ENCODE results near the gene WDR89.
"Not testable (repeated sequence)": the region's sequence is repeated elsewhere in the genome, so short reads cannot be mapped to it uniquely, and the experiment has no call there.

WDR89 gene

DNA sequence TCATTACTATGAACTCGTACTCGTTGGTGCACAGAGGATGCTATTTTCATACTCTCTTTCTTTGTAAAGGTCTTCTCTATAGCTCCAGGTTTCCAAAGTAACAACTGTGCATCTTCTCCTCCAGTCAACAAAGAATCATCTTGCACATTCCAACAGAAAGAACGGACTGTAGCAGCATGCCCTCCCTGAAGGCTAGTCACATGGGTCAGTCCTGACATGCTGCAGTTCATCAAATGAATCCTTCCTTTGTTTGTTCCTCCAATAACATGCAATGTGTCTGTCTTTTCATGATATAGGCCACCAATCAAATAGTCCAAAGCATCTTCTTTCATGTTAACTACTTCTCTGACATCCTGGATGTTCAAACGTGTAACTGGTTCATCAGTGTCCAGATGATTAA, 42.9 kb downstream of the WDR89 start:
- no peak overlapping the region for H3K27ac Mint-ChIP-seq
- DNase-seq = no peak
- CTCF ChIA-PET = no interaction called here
- peaks cover 20% of the 10 kb centered on the region for H3K9me3 Mint-ChIP-seq
- H3K4me1 Mint-ChIP-seq = no peaks in the 10 kb centered on the region
- no peak overlapping the region for H3K4me3 Mint-ChIP-seq
- peaks cover 3% of the 10 kb centered on the region for H3K27me3 Mint-ChIP-seq
- peaks cover 71% of the 10 kb centered on the region for H3K36me3 Mint-ChIP-seq

DNA sequence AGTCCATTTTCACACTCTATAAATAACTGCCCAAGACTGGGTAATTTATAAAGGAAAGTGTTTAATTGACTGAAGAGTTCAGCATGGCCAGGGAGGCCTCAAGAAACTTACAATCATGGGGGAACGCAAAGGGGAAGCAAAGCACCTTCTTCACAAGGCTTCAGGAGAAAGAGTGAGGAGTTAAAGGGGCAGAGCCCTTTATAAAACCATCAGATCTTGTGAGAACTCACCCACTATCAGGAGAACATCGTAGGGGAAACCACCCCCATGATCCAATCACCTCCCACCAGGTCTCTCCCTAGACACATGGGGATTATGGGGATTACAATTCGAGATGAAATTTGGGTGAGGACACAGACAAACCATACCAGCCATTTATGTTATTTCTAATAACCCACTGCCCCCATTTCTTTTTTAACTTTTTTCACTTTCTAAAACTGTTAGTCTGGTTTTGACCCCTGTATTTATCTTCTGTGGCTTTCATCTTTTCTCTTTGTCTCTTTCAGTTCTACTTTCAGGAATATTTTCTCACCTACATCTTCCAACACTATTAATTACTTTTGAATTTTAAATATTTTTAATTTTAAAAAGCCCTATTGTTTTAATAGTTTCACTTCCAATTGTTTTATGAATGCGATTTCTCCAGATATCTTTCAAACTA, 44.5 kb downstream of the WDR89 start:
- Mint-ChIP-seq H3K27me3 (peaks cover 3% of the 10 kb centered on the region), H3K27ac (no peak overlapping the region), H3K4me1 (no peaks in the 10 kb centered on the region), H3K36me3 (peaks cover 62% of the 10 kb centered on the region), H3K9me3 (peaks cover 23% of the 10 kb centered on the region), H3K4me3 (no peak overlapping the region)
- CTCF ChIA-PET = no interaction called here
- DNase-seq = no peak

DNA sequence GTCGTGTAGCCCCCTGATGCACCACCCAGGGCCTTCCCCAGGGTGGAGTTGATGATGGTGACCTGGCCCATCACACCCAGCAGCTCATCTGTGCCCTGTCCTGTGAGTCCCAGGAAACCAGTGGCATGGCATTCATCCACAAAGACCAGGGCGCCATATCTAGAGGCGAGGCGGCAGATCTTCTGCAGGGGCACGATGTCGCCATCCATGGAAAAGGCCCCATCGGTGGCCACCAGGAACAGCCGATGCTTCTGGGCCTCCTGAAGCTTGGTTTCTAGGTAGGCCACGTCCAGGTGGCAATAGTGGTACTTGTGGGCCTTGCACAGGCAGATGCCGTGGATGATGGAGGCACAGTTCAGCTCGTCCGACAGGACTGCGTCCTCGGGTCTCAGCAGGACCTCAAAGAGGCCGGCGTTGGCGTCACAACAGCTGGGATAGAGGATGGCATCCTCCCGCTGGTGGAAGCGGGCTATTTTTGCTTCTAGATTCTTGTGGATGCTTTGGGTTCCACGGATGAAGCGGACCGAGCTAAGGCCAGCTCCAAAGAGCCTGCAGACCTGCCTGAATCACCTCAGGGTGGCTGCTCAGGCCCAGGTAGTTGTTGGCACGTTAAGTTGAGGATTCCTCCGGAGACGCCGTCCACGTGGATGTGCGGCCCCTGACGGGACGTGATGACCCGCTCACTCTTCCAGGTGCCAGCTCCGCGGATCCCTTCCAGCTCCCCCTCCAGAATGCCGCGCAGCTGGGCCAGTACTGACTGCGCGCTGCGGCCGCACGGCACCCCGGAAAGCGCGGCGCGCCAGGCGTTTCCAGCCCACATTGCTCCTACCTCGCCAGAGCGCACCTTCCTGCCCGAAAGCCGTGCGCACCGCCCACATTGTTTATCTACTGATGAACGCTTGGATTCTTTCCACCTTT, 47.0 kb downstream of the WDR89 start:
- Mint-ChIP-seq H3K9me3 (peaks cover 23% of the 10 kb centered on the region), H3K36me3 (peaks cover 44% of the 10 kb centered on the region), H3K27ac (no peak overlapping the region), H3K27me3 (peaks cover 3% of the 10 kb centered on the region), H3K4me1 (no peaks in the 10 kb centered on the region), H3K4me3 (no peak overlapping the region)
- CTCF ChIA-PET = no interaction called here
- no peak for DNase-seq

DNA sequence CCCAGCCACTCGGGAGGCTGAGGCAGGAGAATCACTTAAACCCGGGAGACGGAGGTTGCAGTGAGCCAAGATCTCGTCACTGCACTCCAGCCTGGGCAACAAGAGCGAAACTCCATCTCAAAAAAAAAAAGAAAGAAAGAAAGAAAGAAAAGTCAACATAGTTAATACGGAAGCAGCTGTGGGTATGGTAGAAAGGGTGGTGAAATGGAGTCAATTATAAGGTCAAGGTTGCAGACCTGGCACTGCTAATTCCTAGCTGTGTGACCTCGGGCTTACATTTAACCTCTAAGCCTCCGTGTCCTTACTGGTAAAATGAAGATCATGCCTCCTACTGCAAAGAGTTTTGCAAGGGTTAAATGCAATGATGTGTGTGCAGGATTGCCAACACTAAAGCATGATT, 58.6 kb downstream of the WDR89 start:
- CTCF ChIA-PET, H3K36me3 Mint-ChIP-seq, H3K27me3 Mint-ChIP-seq, H3K27ac Mint-ChIP-seq, H3K4me3 Mint-ChIP-seq, DNase-seq, H3K4me1 Mint-ChIP-seq, H3K9me3 Mint-ChIP-seq: not testable (repeated sequence)

DNA sequence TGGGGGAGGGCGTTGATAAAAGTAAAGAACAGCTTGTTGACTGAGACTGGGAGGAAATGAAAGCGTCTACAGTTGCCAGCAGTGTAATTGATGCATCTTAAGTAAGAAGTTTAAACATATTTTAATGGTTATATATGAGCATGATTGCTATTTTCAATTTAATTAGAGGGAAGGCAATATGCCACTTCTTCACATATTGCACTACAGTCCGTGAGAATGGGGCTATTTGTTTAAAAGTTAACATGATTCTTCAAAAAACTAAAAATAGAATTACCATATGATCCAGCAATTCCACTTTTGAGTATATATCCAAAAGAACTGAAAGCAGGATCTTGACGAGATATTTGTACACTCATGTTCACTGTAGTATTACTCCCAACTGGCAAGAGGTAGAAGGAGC, 60.2 kb downstream of the WDR89 start:
- Mint-ChIP-seq H3K9me3 (no peaks in the 10 kb centered on the region), H3K36me3 (no peaks in the 10 kb centered on the region), H3K4me3 (no peak overlapping the region), H3K27me3 (no peaks in the 10 kb centered on the region), H3K27ac (no peak overlapping the region), H3K4me1 (no peaks in the 10 kb centered on the region)
- CTCF ChIA-PET = no interaction called here
- no peak for DNase-seq

DNA sequence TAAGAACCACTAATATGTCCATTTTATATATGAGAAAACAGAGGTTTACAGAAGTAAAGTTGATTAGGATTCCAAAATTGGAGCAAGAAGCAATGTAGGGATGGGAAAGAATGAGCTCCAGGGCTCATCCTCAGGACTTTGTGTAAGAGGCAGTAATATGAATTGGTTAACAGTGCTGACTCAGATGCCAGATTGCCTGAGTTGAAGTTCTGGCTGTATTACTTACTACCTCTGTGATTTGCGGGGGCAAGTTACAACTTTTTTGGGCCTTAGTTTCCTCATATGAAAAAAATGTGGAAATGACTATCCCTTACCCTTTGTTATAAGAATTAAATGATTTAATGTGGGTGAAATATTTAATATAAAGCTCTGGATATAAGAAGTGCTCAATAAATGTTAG, 63.4 kb downstream of the WDR89 start:
- CTCF ChIA-PET = no interaction called here
- Mint-ChIP-seq H3K36me3 (no peaks in the 10 kb centered on the region), H3K27me3 (no peaks in the 10 kb centered on the region), H3K4me1 (no peaks in the 10 kb centered on the region), H3K4me3 (no peak overlapping the region), H3K9me3 (no peaks in the 10 kb centered on the region), H3K27ac (no peak overlapping the region)
- no peak for DNase-seq

DNA sequence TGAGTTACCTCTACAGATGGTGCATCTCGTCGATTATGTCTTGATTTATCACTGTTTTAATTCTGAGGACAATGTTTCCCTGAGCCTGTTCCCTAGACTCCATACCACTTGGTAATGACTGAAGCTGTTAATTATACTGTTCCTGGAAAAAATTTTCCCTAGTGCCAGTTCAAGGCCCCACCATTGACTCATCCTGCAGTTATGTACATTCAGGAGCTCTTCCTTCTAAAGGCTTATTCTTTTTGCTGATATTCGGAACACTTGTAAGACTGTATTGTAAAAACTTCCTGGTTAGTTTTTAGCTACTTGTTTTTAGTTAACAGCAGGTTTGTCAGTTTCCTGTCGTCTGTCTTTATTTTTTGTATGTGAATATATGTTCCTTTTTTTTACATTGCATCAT, 68.1 kb downstream of the WDR89 start:
- H3K36me3 Mint-ChIP-seq = no peaks in the 10 kb centered on the region
- H3K4me1 Mint-ChIP-seq = no peaks in the 10 kb centered on the region
- DNase-seq = no peak
- peaks cover 5% of the 10 kb centered on the region for H3K27me3 Mint-ChIP-seq
- CTCF ChIA-PET = no interaction called here
- no peak overlapping the region for H3K4me3 Mint-ChIP-seq
- H3K27ac Mint-ChIP-seq = no peak overlapping the region
- H3K9me3 Mint-ChIP-seq = no peaks in the 10 kb centered on the region

DNA sequence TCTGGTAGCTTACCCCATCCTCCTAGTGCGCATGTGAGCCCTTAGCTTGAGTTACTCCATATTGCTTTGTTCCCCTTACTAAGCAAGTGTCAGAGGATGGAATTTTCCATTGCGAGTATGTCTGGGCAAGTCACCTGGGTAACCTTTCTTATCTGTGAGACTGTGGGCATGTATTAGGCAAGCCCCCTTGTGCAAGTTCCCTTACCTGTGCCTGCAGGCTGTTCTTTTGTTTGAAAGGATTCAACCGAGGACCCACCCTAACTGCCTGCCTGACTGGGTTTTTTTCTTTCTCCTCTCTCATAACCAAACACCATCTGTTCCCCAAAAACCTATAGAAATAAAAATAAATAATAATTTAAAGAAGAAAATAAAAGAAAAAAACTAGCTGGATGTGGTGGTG, 76.2 kb downstream of the WDR89 start:
- Mint-ChIP-seq H3K27ac (no peak overlapping the region), H3K4me3 (no peak overlapping the region)
- CTCF ChIA-PET = interaction anchor here (1.4 kb wide), 1 partner anchor 11 kb away, joined by 3 read pairs; no protein-coding TSS in a partner anchor

DNA sequence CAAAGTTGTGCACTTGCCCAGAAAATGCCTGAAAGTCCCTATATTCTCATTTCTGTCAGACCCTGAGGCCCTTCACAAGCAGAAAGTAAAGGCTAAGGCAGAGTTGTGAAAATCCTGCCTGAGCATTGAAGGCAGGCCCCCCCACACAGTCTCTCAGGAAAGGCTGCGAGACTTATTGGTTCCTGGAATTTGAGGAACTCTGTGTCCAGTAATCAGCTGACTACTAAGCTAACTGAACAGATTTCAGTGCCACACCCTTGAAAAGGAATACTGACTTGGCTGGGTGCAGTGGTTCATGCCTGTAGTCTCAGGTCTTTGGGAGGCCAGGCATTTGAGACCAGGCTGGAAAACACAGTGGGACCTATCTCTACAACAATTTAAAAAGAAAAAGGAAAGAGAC, 77.4 kb downstream of the WDR89 start:
- Mint-ChIP-seq H3K27me3 (peaks cover 25% of the 10 kb centered on the region), H3K36me3 (no peaks in the 10 kb centered on the region), H3K27ac (no peak overlapping the region), H3K9me3 (no peaks in the 10 kb centered on the region), H3K4me1 (no peaks in the 10 kb centered on the region), H3K4me3 (no peak overlapping the region)
- DNase-seq = no peak
- CTCF ChIA-PET = interaction anchor here (1.4 kb wide), 1 partner anchor 9 kb away, joined by 3 read pairs; no protein-coding TSS in a partner anchor

More for the DNA sequence above, 76.2 kb downstream of the WDR89 start:
- H3K36me3 Mint-ChIP-seq = no peaks in the 10 kb centered on the region
- H3K9me3 Mint-ChIP-seq = no peaks in the 10 kb centered on the region
- H3K27me3 Mint-ChIP-seq = peaks cover 25% of the 10 kb centered on the region
- H3K4me1 Mint-ChIP-seq = no peaks in the 10 kb centered on the region
- DNase-seq = no peak

DNA sequence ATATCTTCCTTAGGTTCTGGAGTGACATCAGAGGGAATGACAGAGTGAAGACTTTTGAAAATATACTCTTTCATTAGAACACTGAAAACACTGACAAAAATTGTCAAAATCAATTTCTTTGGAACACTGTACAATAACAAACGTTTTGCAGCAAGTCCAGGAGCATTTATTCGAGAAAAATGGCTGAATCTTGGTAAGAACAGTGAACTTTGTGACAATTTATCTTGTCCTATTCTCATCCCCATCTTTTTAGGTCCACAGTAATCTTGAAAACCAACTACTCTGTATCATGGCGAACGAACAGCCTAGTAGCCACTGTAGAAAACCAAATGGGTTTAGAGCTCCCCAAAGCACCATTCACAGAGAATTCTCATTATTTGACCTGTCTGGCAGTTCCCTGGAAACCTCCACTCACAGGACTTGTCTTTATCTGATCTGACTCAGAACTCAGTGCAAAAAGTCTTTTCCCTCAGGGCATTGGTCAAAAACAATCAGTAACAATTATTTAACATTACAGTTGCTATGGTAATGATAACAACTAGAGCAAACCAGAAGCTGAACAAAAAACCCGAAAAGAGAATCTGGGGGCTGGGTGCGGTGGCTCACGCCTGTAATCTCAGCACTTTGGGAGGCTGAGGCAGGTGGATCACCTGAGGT, 78.2 kb downstream of the WDR89 start:
- H3K27me3 Mint-ChIP-seq = peaks cover 25% of the 10 kb centered on the region
- no peaks in the 10 kb centered on the region for H3K36me3 Mint-ChIP-seq
- H3K9me3 Mint-ChIP-seq = no peaks in the 10 kb centered on the region
- no peaks in the 10 kb centered on the region for H3K4me1 Mint-ChIP-seq
- no peak overlapping the region for H3K27ac Mint-ChIP-seq
- no peak for DNase-seq
- H3K4me3 Mint-ChIP-seq = no peak overlapping the region
- CTCF ChIA-PET = no interaction called here

DNA sequence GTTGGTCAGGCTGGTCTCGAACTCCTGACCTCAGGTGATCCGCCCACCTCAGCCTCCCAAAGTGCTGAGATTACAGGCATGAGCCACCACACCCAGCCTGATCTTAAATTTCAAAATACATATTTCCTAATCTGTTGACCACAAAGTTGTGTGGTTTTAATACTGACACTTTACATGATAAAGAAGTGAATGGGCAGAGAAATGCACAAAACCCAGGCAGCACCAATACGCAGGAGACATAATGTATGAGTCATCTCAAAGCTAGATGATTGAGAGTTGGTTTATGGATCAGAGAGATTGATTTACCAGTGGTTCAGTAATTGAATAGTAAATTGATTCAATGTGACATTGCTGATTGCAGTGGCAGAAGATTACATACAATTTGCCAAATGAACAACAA, 79.3 kb downstream of the WDR89 start:
- no peak overlapping the region for H3K27ac Mint-ChIP-seq
- DNase-seq = no peak
- CTCF ChIA-PET = no interaction called here

DNA sequence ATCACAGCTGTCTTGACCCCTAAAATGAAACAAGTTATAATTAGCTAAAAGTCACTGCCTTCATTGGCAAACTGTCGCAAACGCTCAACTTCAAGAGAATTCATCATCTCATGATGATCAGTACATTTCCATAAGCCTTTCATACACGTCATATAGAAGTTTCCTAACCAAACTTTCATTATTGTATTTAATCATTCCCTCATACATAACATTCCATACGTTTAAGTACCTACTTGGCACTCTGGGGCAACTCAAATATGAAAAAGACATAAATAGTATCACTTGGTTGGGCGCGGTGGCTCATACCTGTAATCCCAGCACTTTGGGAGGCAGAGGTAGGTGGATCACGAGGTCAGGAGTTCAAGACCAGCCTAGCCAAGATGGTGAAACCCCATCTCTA, 86.1 kb downstream of the WDR89 start:
- DNase-seq = no peak
- H3K4me1 Mint-ChIP-seq = no peaks in the 10 kb centered on the region
- H3K4me3 Mint-ChIP-seq = no peak overlapping the region
- no peaks in the 10 kb centered on the region for H3K36me3 Mint-ChIP-seq
- H3K27me3 Mint-ChIP-seq = peaks cover 15% of the 10 kb centered on the region
- no peak overlapping the region for H3K27ac Mint-ChIP-seq
- CTCF ChIA-PET = interaction anchor here (1.4 kb wide), 1 partner anchor 9 kb away, joined by 3 read pairs; no protein-coding TSS in a partner anchor
- no peaks in the 10 kb centered on the region for H3K9me3 Mint-ChIP-seq

More for the DNA sequence above, 79.3 kb downstream of the WDR89 start:
- Mint-ChIP-seq H3K4me1 (no peaks in the 10 kb centered on the region), H3K27me3 (peaks cover 23% of the 10 kb centered on the region), H3K36me3 (no peaks in the 10 kb centered on the region), H3K9me3 (no peaks in the 10 kb centered on the region), H3K4me3 (no peak overlapping the region)

DNA sequence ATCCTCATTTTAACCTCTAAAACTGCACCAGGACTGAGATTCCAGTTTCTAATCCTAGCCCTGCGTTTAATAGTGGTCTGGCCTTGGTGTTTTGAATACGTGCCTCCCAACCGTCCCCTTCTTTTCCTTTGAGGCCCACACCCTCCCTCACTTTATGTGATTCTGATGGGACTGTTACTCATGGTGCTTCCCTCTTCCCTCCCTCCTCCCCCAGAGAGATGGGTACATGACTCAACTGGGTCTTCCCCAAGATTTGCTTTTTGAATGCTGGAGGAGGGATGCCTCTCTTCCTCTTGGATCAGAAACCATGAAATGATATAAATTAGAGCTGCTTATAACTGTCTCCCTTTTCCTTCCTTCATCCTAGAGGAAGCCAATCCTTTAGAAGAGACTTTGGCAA, 90.3 kb downstream of the WDR89 start:
- H3K9me3 Mint-ChIP-seq = no peaks in the 10 kb centered on the region
- DNase-seq = no peak
- H3K4me3 Mint-ChIP-seq = no peak overlapping the region
- H3K27ac Mint-ChIP-seq = no peak overlapping the region
- H3K36me3 Mint-ChIP-seq = no peaks in the 10 kb centered on the region
- no peaks in the 10 kb centered on the region for H3K4me1 Mint-ChIP-seq
- H3K27me3 Mint-ChIP-seq = peaks cover 6% of the 10 kb centered on the region
- CTCF ChIA-PET = no interaction called here

DNA sequence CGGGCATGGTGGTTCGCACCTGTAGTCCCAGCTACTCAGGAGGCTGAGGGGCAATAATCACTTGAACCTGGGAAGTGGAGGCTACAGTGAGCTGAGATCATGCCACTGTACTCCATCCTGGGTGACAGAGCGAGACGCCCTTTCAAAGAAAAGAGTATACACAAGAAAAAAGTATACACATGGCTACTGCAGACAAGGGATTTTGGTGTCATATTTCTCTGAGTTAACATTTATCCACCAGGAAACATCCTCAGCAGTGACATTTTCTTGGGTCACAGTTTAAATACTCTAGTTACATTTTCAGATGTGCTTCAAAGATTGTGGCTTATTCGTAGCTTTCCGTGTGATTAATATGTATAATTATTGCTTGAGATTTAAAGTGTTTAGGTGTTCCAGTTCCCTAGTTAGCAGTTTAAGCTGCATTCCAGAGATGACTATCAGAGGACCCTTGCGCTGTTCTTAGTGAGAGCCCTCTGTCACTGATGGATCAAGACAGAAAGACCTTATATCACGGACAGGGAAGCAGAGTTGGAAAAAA, 93.8 kb downstream of the WDR89 start:
- H3K9me3 Mint-ChIP-seq = no peaks in the 10 kb centered on the region
- CTCF ChIA-PET = interaction anchor here (1.6 kb wide), 1 partner anchor 165 kb away, joined by 3 read pairs; no protein-coding TSS in a partner anchor
- H3K27ac Mint-ChIP-seq = no peak overlapping the region
- H3K27me3 Mint-ChIP-seq = peaks cover 8% of the 10 kb centered on the region
- peaks cover 1% of the 10 kb centered on the region for H3K36me3 Mint-ChIP-seq
- DNase-seq = no peak
- no peak overlapping the region for H3K4me3 Mint-ChIP-seq
- H3K4me1 Mint-ChIP-seq = peaks cover 12% of the 10 kb centered on the region

Measured in activated naive CD4-positive, alpha-beta T cell treated with anti-CD3 and anti-CD28 coated beads, Interleukin-2, amount 10 ng/mL, durations not matched to agents 7 days and 5 days (primary cell).